ENCODE results near the gene PJA2.

Gene PJA2

GRCh38 chr5:109318455-109319108 lies 91.2 kb downstream of the PJA2 start:
- no peak for TF ChIP-seq CTCF (IDR thresholded peaks at IDR 0.05; ENCODE audit: borderline replicate concordance, control extremely low read depth, extremely low read depth, insufficient read depth, missing control alignments)
- in situ Hi-C loops (cut with MboI; ENCODE audit: low sequenced_read_pairs, unreplicated experiment), result no loop called here
- no peak for DNase-seq (ENCODE audit: low spot score)

- no peak for DNase-seq (ENCODE audit: low spot score)
- in situ Hi-C loops (cut with MboI; ENCODE audit: low sequenced_read_pairs, unreplicated experiment), result no loop called here
- no peak for TF ChIP-seq CTCF (IDR thresholded peaks at IDR 0.05; ENCODE audit: borderline replicate concordance, control extremely low read depth, extremely low read depth, insufficient read depth, missing control alignments)
Observed at GRCh38 chr5:109316634-109317033, 93.1 kb downstream of the PJA2 start.

- in situ Hi-C loops (cut with MboI; ENCODE audit: low sequenced_read_pairs, unreplicated experiment), result no loop called here
- no peak for DNase-seq (ENCODE audit: low spot score)
- no peak for TF ChIP-seq CTCF (IDR thresholded peaks at IDR 0.05; ENCODE audit: borderline replicate concordance, control extremely low read depth, extremely low read depth, insufficient read depth, missing control alignments)
Observed at GRCh38 chr5:109315245-109315644, 94.5 kb downstream of the PJA2 start.

DNA sequence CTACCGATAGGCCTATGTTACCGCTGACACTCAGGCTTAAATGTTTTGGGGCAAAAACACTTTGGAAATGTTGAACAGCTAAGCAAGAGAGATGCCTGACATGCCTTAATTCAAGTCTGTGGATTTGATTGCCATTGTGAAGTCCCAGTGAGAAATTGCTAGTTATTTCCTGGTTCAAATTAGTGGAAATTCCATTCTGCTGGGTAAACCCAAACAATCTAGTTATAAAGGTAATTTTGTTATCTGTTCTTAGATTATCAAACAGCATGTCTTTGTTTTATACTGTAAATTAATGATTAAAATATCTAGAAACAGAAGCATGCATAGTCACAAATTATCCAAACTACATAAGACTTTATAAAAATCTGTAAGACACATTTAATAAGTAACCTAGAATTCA lies 96.6 kb downstream of the PJA2 start:
- in situ Hi-C loops (cut with MboI; ENCODE audit: low sequenced_read_pairs, unreplicated experiment), result no loop called here
- no peak for DNase-seq (ENCODE audit: low spot score)
- no peak for TF ChIP-seq CTCF (IDR thresholded peaks at IDR 0.05; ENCODE audit: borderline replicate concordance, control extremely low read depth, extremely low read depth, insufficient read depth, missing control alignments)

DNA sequence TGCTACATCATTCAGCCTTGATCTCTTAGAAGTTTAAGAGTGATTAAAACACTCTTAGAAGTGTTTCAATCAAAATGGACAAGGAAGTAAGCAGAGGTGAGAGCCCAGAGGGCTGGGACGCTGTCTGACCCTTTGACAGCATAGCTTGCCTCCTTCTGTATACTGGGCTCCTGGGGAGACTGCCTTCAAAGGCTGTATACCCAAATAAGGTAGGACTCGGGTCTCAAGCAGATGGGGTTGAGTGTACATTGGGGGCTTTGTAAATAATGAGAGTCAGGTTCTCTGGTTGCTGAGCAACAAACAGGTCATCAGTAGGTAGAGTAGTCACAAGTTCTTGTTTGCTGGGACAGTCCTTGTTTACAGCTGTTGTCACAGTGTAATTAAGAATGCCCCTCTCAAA lies 97.1 kb downstream of the PJA2 start:
- no peak for DNase-seq (ENCODE audit: low spot score)
- no peak for TF ChIP-seq CTCF (IDR thresholded peaks at IDR 0.05; ENCODE audit: borderline replicate concordance, control extremely low read depth, extremely low read depth, insufficient read depth, missing control alignments)
- in situ Hi-C loops (cut with MboI; ENCODE audit: low sequenced_read_pairs, unreplicated experiment), result no loop called here

- in situ Hi-C loops (cut with MboI; ENCODE audit: low sequenced_read_pairs, unreplicated experiment), result no loop called here
- no peak for DNase-seq (ENCODE audit: low spot score)
- TF ChIP-seq CTCF (IDR thresholded peaks at IDR 0.05; ENCODE audit: borderline replicate concordance, control extremely low read depth, extremely low read depth, insufficient read depth, missing control alignments), result no peak
Observed at GRCh38 chr5:109310315-109310714, 99.5 kb downstream of the PJA2 start.
